Anterior cingulate cortex (tissue), 58 donors: ENCODE data around the gene PPY.
"Not testable (repeated sequence)": the region's sequence is repeated elsewhere in the genome, so short reads cannot be mapped to it uniquely, and the experiment has no call there.

Experiments
- DNase-seq, 58 donors: peaks; one replicate each; lab custom pipeline; 2025; lab: John Stamatoyannopoulos, UW

Gene PPY

DNA sequence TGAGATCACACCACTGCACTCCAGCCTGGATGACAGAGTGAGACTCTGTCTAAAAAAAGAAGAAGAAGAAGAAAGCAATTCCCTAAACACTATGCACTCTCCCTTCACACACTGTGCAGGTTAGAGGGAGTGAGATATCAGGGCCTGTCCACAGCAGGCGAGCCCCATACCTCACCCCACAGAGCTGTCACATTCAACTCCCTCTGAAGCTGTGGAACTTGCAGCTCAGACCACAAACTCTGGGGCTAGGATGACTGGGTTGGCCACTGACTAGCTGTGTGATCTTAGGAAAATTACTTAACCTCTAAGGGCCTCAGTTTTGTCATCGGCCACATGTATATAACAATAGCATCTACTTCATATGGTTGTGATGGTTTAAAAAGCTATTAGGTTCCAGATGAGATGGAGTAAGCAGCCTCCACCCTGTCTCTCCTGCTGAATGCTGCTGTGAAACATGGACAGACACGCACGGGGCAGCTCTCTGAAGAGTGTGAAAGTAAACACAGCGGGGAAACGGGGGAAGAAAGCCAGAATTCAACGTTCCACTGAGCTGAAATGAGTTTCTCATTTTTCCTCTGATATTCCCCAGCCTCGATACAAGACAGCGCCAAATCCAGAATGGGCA lies 25.1 kb upstream of the PPY start:
- no peak for DNase-seq

DNA sequence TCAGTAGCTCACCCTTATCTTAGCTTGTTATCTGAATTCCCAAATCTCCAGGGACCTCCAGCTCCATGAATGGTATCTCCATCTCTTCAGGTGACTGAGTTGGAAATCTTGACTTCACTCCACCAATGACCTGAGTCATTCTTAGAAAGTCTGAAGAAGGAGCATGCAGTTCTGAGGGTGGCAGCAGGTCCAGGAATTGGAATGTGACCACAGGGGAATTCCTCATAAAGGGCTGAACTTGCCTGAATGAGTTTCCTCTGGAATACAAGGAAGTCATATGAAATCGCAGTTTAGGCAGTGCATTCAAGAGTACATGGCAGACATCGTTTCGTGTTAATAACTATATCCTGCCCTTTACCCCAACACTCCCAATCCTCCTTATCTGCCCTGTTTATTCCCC lies 24.0 kb upstream of the PPY start:
- no peak for DNase-seq

DNA sequence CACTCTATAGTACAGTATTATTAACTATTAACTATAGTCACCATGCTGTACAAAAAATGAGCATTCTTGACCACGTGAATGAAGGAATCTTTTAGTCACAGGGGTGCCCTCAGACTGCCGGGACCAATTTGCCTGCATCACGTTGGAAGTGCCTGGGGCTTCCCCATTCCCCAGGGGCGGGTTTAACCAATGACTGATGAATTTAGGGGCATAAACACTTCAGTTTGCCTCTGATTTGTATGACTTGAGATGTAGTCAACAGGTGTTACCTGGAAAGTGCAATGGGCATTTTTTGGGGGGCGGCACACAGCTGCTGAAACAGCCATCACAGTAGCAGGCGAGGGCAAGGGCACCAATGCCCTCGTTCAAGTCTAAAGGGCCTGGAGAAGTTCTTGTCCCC lies 20.2 kb upstream of the PPY start:
- DNase-seq, result no peak

DNA sequence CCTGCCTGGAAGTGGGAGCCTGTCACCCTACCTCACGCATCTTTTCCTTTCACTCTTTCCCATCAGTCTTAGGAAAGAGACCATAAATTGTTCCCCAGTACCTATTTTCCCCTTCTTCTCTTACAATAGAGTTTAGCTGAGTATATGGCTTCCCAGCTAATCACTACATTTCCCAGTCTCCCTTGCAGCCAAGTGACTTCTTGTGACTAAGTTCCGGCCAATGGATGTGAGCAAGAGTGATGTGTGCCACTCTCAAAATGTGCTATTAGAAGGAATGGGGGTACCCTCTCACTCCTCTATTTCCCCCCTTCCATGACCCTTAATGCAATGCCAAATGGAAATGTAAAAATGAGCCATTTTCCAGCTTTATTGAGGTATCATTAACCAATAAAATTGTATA lies 19.7 kb upstream of the PPY start:
- no peak for DNase-seq

DNA sequence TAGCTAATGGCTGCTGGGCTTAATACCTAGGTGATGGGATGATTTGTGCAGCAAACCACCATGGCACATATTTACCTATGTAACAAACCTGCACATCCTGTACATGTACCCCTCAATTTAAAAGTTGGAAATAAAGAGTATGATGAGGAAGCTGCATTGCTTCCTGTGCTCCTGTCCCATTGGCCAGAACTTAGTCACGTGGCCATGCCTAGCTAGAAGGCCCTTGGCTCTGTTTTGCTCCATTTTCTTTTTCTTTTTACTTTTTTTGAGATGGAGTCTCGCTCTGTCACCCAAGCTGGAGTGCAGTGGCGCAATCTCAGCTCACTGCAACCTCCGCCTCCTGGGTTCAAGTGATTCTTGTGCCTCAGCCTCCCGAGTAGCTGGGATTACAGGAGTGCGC lies 19.0 kb upstream of the PPY start:
- DNase-seq, result not testable (repeated sequence)

DNA sequence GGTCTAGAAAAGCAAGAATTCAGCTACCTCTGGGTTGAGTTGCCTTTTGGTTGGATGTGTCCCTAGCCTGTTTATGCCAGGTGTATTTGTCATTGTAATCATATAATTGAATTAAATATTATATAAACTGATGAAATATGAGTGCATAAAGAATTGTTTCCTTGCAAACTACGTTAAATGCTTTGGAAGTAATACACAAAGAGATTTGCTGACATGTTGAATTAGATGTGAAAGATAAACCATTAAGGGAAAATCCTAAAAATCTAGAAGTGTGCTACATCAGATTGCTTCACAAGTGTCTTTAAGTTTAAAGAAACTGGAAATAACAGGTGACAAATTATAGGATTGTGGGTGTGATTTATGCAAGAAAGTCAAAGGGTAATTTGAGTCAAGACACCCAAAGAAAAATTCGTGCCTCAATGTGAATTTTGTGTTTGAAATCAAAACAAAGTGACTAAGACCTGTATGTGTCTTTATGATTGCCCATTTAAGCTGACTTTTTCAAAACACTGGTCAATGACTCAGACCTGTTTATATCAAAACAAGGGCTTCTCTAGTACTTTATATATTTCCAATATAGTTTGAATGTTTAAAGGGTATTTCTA lies 16.6 kb upstream of the PPY start:
- DNase-seq, result no peak

DNA sequence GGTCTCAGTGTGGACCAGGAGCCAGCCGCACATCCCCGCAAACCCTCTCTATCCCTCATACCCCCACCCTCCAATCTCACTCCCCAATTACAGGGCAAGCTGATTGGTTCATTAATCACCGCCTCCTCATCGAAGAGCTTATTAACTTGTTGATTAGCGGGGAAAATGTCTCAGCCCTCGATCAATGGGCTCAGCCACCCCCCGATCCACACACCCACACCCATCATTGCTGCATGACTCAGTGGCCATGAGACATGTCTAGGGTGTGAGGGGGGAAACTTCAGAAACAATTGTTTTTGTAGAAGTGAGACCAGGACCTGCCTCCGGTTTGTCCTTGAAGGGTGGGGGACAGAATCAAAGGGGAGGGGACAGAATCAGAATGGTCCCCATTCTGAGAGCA lies 13.9 kb upstream of the PPY start:
- no peak for DNase-seq

DNA sequence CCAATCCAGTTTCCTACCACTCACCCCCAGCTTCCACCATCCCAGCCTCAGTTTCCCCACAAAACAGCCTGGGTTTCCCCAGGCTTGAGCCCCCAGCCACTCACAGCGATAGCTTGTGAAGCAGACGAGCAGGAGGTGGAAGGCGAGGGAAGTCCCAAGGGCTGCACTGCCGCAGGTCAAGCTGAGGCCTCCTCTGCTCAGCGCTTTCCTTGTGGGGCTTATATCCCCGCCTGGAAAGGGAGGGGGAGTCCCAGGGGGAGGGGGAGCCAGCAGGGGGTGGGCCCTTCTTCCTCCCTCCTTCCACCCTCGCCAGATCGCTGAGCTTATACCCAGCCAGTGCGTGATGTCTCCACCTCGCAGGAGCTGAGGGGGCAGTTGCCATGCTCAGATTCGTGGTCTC lies 11.5 kb upstream of the PPY start, which contains the start of gene PYY:
Gene PYY, minus strand, starts transcription at position 195 of the 400 bp plus-strand sequence. CDS start 457 bp downstream, outside the sequence.
- no peak for DNase-seq

DNA sequence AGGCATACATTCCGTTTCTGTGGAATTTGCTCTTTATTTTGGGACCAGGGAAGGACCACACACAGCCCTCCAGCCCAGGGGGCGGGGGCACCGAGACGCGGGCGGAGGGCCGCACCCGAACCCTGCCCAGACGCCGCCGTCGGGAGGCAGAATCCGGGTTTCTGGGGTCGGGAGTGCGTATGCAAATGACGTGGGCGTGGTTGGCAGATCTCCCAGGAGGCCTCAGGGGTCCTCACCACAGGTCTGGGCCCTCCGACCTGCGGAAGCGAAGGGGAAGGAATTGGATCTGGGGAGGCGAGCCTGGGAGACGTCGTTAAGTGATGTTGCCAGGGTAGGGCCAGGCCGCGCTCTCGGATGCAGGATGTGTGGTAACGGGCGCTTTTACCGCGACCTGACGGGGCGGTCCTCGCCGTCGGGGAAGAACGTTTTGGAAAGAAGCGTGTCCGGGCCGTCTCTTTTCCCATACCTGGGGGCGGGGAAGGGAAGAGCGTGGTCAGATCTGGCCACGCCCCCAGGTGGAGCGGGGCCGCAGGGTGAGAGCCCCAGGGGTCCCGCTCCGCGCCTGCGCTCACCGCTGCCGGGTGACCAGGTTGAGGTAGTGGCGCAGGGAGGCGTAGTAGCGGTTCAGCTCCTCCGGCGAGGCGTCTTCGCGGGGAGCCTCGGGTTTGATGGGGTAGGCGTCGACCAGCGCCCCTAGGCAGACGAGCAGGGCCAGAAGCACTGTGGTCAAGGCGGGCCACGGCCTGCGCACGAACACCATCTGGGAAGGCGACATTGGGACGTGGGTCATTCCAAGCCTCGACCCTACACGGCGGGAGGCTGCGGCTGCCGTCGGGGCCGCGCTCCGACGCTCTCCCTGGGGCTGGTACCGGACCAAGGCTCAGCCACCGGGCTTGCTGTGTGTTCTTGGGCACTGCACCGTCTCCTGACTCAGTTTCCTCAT lies 10.7 kb upstream of the PPY start:
- DNase-seq, result no peak

DNA sequence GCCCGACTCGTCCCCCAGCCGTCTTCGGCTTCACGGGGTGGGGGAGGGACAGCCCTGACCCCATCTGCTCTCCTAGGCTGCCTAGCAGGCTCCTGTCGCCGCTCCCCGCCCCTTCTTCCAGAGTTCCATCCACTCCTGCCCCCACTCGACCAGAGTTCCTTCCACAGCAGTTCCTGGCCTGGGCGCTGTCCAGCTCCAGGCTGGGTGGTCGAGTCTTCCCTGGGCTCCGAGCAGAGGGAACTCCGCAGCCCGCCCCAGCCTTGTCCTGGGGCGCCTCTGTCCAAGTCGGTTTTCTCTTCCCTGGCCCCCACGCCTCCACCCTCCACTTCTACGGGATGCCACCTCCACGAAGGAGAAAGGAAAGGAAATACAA lies 10.1 kb upstream of the PPY start:
- no peak for DNase-seq

DNA sequence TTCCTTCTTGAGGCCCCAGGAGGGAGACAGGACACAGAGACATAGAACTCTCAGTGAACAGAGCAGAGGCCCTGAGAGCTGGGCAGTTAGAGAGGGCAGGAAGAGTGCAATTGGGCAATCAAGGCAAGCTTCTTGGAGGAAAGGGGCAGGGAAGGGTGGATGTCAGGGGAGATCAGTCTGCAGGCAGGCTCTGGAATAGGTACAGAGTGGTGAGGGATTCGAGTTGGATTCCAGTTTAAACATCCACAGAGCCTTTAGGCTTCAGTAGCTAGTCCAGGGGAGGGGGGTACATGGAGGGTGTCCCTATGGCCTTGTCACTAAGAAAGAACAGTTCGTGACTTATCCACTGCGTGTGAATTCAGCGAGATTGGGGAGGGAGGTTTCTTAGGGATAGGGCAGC lies 9.5 kb upstream of the PPY start:
- DNase-seq, result no peak

DNA sequence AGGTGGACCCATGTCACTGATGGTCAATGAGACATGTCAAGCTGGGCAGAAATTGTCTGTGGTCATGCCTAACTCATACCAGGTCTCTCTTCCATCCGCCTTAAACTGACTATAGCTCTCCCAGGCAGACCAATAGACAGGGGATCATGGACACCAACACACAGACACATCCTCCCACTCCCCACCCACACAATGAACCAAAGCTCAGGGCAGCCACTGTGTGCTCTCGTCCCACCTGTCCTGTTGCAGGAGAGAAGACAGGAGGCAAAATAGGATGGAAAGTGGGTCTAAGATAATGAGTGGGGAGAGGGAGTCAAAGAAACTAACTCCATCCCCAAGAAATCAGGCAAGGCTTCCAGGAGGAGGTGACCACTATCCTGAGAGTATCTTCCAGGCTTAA lies 8.3 kb upstream of the PPY start:
- DNase-seq, result no peak

DNA sequence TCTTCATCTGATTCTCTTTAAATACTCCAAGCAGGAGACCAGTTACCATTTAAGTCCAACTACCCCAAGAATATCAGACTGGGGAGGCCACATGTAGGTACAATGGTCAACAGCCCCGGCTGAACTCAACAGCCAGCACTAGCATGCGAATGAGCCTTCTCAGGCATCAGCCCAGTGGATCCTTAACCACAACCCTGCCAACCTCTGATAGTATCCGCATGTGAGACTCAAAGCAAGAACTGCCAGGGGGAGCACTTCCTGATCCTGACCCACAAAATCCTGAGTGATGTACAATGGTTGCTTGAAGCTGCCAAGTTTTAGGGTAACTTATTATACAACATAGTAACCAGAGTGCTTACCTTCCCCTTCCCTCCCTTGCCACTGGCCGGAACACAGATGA lies 7.5 kb upstream of the PPY start:
- no peak for DNase-seq

DNA sequence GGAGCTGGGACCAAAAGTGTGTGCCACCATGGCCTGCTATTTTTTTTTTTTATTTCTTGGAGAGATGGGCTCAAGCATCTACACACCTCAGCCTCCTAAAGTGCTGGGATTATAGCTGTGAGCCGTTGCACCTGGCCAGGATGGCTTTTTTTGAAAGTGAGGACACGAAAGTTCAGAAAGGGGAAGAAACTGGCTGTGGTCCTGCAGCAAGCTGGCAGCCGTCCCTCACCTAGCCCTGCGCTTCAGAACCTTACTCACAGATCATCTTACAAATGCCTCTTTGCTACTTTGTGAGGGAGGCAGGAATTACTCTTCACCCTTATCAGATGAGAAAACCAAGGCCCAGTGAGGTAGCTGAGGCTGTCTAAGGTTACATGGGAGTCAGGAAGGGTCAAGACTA lies 4.5 kb upstream of the PPY start:
- DNase-seq, result no peak

DNA sequence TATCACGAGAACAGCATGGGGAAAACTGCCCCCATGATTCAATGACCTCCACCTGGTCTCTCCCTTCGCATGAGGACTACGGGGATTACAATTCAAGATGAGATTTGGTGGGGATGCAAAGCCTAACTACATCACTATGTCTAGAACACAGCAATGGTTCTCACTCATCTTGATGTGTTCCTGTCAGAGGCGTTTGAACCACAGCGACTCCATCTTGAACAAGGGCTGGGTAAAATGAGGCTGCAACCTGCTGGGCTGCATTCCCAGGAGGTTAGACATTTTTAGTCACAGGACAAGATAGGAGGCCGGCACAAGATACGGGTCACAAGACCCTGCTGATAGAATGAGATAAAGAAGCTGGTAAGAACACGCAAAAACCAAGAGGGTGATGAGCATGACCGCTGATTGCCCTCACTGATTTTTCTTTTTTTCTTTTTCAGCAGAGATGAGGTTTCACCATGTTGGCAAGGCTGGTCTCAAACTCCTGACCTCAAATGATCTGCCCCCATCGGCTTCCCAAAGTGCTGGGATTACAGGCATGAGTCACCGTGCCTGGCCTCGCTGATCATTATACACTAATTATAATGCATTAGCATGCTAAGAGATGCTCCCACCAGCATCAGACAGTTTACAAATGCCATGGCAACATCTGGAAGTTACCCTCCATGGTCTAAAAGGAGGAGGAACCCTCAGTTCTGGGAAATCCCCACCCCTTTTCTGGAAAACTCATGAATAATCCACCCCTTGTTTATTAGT lies 3.0 kb upstream of the PPY start:
- no peak for DNase-seq

DNA sequence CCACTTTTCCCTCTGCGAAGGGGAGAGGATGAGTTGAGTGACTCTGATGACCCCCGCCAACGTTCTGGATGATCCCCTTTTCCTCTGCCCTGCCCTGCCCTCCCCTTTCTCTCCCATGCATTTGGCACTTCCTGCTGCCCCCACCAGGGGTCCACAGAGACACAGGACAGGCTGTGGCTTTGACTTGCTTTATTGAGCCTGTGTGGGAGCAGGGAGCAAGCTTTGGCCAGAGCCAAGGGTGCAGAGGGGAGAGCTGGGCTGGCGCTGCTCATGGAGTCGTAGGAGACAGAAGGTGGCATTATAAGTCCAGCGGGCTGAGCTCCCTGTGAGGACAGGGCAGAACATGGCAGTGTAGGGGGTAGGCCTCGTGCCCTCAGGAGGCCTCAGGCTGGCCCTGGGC lies 1.6 kb downstream of the PPY start:
- DNase-seq, result peak in 3 of 58 donors; percentile 2 to 13 (median 9)

DNA sequence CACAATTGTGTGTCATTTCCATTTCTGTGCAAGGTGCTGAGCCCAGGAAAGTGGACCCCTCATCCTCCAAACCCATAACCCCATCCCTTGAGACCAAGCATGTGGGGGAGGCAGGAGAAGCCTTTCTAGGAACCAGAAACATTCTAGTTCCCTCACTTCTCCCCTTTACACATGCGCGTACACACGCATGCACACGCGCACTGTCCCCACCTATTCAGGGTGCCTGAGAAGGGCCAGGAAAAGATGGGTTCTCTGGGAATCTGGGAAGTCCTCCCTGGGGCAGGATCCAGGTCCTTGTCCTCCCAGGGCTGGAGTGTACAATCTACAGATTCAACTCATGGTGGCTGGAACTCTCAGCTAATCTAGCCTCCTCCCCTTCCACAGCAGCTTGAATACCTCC lies 2.4 kb downstream of the PPY start:
- DNase-seq, result no peak

DNA sequence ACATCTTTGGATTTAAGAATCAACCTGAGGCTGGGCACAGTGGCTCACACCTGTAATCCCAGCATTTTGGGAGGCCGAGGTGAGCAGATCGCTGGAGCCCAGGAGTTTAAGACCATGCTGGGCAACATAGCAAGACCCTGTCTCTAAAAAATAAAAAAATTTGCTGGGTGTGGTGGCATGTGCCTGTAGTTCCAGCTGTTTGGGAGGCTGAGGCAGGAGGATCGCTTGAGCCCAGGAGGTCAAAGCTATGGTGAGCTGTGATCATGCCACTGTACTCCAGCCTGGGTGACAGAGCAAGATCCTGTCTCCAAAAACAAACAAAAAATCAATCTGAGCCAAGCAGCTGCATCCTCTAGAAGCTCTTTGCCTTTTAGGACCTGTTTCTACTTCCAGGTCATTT lies 2.8 kb downstream of the PPY start:
- not testable (repeated sequence) for DNase-seq

DNA sequence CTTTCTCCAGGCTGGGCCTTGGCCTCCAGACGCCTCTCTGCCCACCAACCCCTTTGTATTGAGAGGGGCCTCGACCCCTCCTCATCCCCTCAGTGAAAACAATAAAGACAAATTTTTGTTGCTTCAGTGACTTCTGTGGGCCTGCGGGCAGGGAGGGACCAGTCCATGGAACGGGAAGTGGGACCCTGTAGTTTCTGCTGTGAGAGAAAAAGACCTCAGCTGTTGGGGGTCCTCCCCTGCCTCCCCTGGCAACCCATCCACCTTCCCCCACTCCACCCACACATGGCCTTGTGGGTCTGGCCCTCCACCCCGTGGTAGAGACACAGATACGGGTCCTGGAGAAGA lies 3.5 kb downstream of the PPY start:
- DNase-seq, result no peak

DNA sequence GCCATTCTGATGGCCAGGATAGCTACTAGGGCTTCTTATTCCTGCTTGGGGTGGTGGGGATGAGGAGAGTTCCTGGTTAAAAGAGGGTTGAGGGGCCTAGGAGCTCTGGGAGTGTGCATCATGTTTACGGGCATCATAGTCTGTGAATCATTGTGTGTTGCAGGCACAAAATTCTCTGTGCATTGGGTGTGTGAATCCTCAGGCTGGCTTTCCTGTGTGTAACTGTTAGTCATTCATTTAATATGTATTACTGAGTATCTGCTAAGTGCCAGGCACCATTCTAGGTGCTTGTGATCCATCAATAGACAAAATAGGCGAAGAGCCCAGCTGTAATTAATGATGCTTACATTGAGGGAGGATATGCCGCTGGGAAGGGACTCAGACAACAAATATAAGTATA lies 5.8 kb downstream of the PPY start:
- no peak for DNase-seq

DNA sequence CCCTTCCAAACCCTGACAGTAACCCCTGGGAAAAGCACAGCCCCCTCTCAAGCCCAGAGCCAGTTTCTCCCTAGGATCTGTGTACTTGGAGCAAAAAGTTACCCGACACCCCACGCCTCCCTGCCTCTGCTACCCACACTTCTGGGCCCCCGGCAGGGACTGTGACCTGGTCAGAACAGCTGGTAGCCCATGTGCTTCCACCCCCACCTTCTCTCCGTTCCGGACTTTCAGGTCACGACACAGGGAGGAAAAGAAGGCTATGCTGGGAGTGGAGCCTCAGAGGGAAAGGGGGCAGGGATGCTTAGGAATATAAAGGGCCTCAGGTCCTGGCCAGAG lies 6.4 kb downstream of the PPY start:
- DNase-seq, result no peak
